HepG2 (cell line): Measurements from ENCODE around the gene TP73. TPM values are rescaled to one million over a fixed set of nuclear protein-coding genes. Genes with fewer than 3 reads are reported as not detected.

ENCODE experiments used
- ADNP ChIP-seq: sonication (generic); formaldehyde crosslinking; IDR thresholded peaks from 2 replicates; pipeline ENCODE4 v1.4.0; 2020; ENCODE audit warnings: missing genetic modification reagents
- ATF7 ChIP-seq, 2 experiments: fragments of 450-650 bp in 1 of 2; sonication (generic) in 1 of 2; formaldehyde crosslinking in 1 of 2; IDR thresholded peaks; 2 replicates each; pipeline versions ENCODE4 v1.4.0 to v1.6.1; 2016 to 2020; ENCODE audit warnings: antibody characterized with exemption in 1 of 2, mild to moderate bottlenecking in 1 of 2, missing genetic modification reagents in 1 of 2
- BORCS8-MEF2B ChIP-seq: sonication (generic); formaldehyde crosslinking; IDR thresholded peaks from 2 replicates; pipeline ENCODE4 v1.8.0; 2022; ENCODE audit warnings: mild to moderate bottlenecking, missing genetic modification reagents
- GZF1 ChIP-seq: sonication (generic); formaldehyde crosslinking; IDR thresholded peaks from 2 replicates; pipeline ENCODE4 v1.5.1; 2020; ENCODE audit warnings: mild to moderate bottlenecking, missing genetic modification reagents
- HOXD1 ChIP-seq: sonication (generic); formaldehyde crosslinking; IDR thresholded peaks from 2 replicates; pipeline ENCODE4 v1.5.0; 2020; ENCODE audit warnings: missing genetic modification reagents
- JUND ChIP-seq: sonication (generic); formaldehyde crosslinking; IDR thresholded peaks from 2 replicates; pipeline ENCODE4 v1.8.0; 2022; ENCODE audit warnings: mild to moderate bottlenecking, missing genetic modification reagents
- MATR3 ChIP-seq: sonication (generic); formaldehyde crosslinking; IDR thresholded peaks from 2 replicates; pipeline ENCODE4 v1.4.0; 2020; ENCODE audit warnings: missing genetic modification reagents
- MEF2D ChIP-seq: sonication (generic); formaldehyde crosslinking; IDR thresholded peaks from 2 replicates; pipeline ENCODE4 v1.5.1; 2020; ENCODE audit warnings: mild to moderate bottlenecking, missing genetic modification reagents
- SCMH1 ChIP-seq: sonication (generic); formaldehyde crosslinking; IDR thresholded peaks from 2 replicates; pipeline ENCODE4 v1.9.0; 2021; ENCODE audit warnings: missing genetic modification reagents, mild to moderate bottlenecking, borderline replicate concordance
- SMAD3 ChIP-seq: sonication (generic); formaldehyde crosslinking; IDR thresholded peaks from 2 replicates; pipeline ENCODE4 v1.4.0; 2020; ENCODE audit warnings: missing genetic modification reagents
- SRSF1 ChIP-seq: fragments of 200-400 bp; formaldehyde crosslinking; optimal IDR thresholded peaks from 2 replicates; pipeline ENCODE3; 2017; ENCODE audit warnings: mild to moderate bottlenecking, low read depth, low read length, moderate library complexity
- SRY ChIP-seq: sonication (generic); formaldehyde crosslinking; IDR thresholded peaks from 2 replicates; pipeline ENCODE4 v1.8.0; 2022; ENCODE audit warnings: mild to moderate bottlenecking, missing genetic modification reagents
- SUZ12 ChIP-seq: fragments of 150-350 bp; IDR thresholded peaks from 2 replicates; pipeline ENCODE4 v1.6.1; 2014; ENCODE audit warnings: low read depth, low read length
- ZFP36 ChIP-seq: fragments of 150-350 bp; IDR thresholded peaks from 2 replicates; pipeline ENCODE4 v1.6.1; 2018; ENCODE audit warnings: borderline replicate concordance, low read length, low read depth; ENCODE audit not compliant: partially characterized antibody
- ZIK1 ChIP-seq: sonication (generic); formaldehyde crosslinking; IDR thresholded peaks from 2 replicates; pipeline ENCODE4 v1.5.0; 2020; ENCODE audit warnings: mild to moderate bottlenecking, low read depth, missing genetic modification reagents, borderline replicate concordance
- ZNF225 ChIP-seq: sonication (generic); formaldehyde crosslinking; IDR thresholded peaks from 2 replicates; pipeline ENCODE4 v1.4.0; 2020; ENCODE audit warnings: mild to moderate bottlenecking, missing genetic modification reagents
- ZNF253 ChIP-seq: sonication (generic); formaldehyde crosslinking; IDR thresholded peaks from 2 replicates; pipeline ENCODE4 v1.8.0; 2022; ENCODE audit warnings: mild to moderate bottlenecking, missing genetic modification reagents, borderline replicate concordance
- ZNF343 ChIP-seq: sonication (generic); formaldehyde crosslinking; IDR thresholded peaks from 2 replicates; pipeline ENCODE4 v1.4.0; 2020; ENCODE audit warnings: mild to moderate bottlenecking, missing genetic modification reagents
- ZNF382 ChIP-seq: sonication (generic); formaldehyde crosslinking; IDR thresholded peaks from 2 replicates; pipeline ENCODE4 v1.5.0; 2020; ENCODE audit warnings: missing genetic modification reagents, mild to moderate bottlenecking, borderline replicate concordance
- ZNF430 ChIP-seq: sonication (generic); formaldehyde crosslinking; IDR thresholded peaks from 2 replicates; pipeline ENCODE4 v1.9.0; 2021; ENCODE audit warnings: mild to moderate bottlenecking, missing genetic modification reagents
- polyA plus RNA-seq, 8 experiments: library from polyadenylated mRNA; depleted of rRNA in 3 of 8; stranded (reverse) in 7 of 8; unstranded in 1 of 8; fragments of >200 nt; fragmentation: Illumina TruSeq in 4 of 8; extraction: Trizol in 4 of 8; gene quantifications; 2 replicates each; pipeline versions ENCODE4 v1.2.1 to v1.2.3, GENCODE V29; 2011 to 2016; ENCODE audit warnings: low read depth in 4 of 8, missing spikeins in 1 of 8, mixed read lengths in 1 of 8; ENCODE audit not compliant: insufficient read depth in 1 of 8
- total RNA-seq, 5 experiments: library from RNA; depleted of rRNA; stranded (reverse); fragments of >200 nt; fragmentation: Illumina TruSeq; extraction: Trizol; gene quantifications; 2 replicates each; pipeline ENCODE4 v1.2.3, GENCODE V29; 2016; ENCODE audit warnings: low read depth in 1 of 5
- TF ChIP-seq, protein P1 (sequence below): sonication (generic); formaldehyde crosslinking; conservative IDR thresholded peaks from 2 replicates; pipeline ENCODE4 v1.4.0; 2020; ENCODE audit warnings: mild to moderate bottlenecking, missing genetic modification reagents, moderate library complexity
- TF ChIP-seq, protein P2 (sequence below), 2 experiments: sonication (generic) in 1 of 2; formaldehyde crosslinking in 1 of 2; IDR thresholded peaks; 2 replicates each; pipeline versions ENCODE4 v1.4.0 to v1.6.1; 2016 to 2020; ENCODE audit warnings: borderline replicate concordance in 1 of 2, low read depth in 1 of 2, mild to moderate bottlenecking in 1 of 2, missing genetic modification reagents in 1 of 2

The TP73 gene
- total and polyA plus RNA-seq, 2 of the 13 experiments (the other 11 are each of a cell fraction or from before 2014, with no cell fraction given), result 0.49 to 1.1 TPM

DNA sequence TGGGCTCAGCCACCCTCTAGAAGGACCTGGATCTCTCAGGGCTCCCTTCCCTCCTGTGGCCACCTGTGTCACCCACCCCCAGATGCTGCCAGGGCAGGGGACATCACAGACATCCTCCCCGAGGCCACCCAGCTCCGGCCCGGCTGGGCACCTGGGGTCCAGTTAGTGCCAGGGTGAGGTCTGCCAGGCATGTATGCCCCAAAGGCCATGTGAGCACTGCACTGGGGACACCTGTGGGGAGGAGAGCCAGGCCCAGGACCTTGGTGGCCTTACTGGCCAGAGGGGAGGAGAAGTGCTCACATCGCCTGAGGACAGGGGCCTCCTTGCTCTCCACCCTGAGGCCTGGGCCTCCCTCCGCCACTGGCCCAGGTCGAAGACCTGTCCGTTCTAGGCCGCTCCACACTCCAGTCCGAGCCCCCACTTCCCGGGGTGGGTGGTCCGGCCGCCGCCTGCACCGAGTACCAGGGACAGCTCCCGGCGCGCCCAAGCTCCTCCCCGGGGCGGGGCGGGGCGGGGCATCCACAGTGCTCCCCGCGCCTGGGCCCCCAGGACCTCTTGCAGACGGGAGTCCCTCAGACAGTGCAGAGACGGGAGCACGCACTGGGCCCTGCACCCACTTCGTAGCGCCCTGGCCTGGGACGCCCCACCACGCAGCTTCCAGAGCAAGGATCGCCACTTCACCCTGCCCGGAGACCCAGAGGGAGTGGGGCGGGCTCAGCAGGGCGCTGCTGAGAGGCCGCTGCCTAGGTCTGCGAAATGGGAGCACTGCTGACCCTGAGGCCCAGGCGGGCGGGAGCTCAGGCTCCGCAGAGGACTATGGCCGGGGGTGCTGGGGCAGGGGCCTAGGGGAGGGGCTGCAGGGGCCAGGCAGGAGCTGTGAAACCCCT is 65.6 kb downstream of the TP73 start (continued):
- TF ChIP-seq, protein P1, sequence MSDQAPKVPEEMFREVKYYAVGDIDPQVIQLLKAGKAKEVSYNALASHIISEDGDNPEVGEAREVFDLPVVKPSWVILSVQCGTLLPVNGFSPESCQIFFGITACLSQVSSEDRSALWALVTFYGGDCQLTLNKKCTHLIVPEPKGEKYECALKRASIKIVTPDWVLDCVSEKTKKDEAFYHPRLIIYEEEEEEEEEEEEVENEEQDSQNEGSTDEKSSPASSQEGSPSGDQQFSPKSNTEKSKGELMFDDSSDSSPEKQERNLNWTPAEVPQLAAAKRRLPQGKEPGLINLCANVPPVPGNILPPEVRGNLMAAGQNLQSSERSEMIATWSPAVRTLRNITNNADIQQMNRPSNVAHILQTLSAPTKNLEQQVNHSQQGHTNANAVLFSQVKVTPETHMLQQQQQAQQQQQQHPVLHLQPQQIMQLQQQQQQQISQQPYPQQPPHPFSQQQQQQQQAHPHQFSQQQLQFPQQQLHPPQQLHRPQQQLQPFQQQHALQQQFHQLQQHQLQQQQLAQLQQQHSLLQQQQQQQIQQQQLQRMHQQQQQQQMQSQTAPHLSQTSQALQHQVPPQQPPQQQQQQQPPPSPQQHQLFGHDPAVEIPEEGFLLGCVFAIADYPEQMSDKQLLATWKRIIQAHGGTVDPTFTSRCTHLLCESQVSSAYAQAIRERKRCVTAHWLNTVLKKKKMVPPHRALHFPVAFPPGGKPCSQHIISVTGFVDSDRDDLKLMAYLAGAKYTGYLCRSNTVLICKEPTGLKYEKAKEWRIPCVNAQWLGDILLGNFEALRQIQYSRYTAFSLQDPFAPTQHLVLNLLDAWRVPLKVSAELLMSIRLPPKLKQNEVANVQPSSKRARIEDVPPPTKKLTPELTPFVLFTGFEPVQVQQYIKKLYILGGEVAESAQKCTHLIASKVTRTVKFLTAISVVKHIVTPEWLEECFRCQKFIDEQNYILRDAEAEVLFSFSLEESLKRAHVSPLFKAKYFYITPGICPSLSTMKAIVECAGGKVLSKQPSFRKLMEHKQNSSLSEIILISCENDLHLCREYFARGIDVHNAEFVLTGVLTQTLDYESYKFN (CRISPR knock-in tag), result no peak
- TF ChIP-seq ATF7 (IDR thresholded peaks at IDR 0.05), result no peak
- no peak for TF ChIP-seq ATF7 (CRISPR knock-in tag; IDR thresholded peaks at IDR 0.05)
- no peak for TF ChIP-seq ZIK1
- no peak for TF ChIP-seq MATR3 (CRISPR knock-in tag)
- peak; percentile 49 for TF ChIP-seq SRSF1
- TF ChIP-seq JUND (CRISPR knock-in tag), result peak; percentile 23; the same call in 1 of the 2 replicates
- TF ChIP-seq, protein P2, sequence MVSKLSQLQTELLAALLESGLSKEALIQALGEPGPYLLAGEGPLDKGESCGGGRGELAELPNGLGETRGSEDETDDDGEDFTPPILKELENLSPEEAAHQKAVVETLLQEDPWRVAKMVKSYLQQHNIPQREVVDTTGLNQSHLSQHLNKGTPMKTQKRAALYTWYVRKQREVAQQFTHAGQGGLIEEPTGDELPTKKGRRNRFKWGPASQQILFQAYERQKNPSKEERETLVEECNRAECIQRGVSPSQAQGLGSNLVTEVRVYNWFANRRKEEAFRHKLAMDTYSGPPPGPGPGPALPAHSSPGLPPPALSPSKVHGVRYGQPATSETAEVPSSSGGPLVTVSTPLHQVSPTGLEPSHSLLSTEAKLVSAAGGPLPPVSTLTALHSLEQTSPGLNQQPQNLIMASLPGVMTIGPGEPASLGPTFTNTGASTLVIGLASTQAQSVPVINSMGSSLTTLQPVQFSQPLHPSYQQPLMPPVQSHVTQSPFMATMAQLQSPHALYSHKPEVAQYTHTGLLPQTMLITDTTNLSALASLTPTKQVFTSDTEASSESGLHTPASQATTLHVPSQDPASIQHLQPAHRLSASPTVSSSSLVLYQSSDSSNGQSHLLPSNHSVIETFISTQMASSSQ (IDR thresholded peaks at IDR 0.05; ENCODE audit: low read depth), result no peak
- TF ChIP-seq, protein P2 (CRISPR knock-in tag; IDR thresholded peaks at IDR 0.05; ENCODE audit: borderline replicate concordance), result no peak
- TF ChIP-seq ZNF430, result no peak
- no peak for TF ChIP-seq ZNF343 (CRISPR knock-in tag)
- peak; percentile 58; the same call in 1 of the 2 replicates for TF ChIP-seq ZNF253
- TF ChIP-seq HOXD1 (CRISPR knock-in tag), result no peak
- TF ChIP-seq SRY (CRISPR knock-in tag), result no peak
- no peak for TF ChIP-seq SUZ12
- peak; percentile 72; the same call in 1 of the 2 replicates for TF ChIP-seq BORCS8-MEF2B (CRISPR knock-in tag)
- no peak for TF ChIP-seq GZF1 (CRISPR knock-in tag)
- no peak for TF ChIP-seq MEF2D (CRISPR knock-in tag)
- no peak for TF ChIP-seq ZNF225 (CRISPR knock-in tag)
- no peak for TF ChIP-seq ZNF382 (CRISPR knock-in tag)
- no peak for TF ChIP-seq ADNP (CRISPR knock-in tag)
- TF ChIP-seq ZFP36, result no peak
- no peak for TF ChIP-seq SMAD3 (CRISPR knock-in tag)
- TF ChIP-seq SCMH1 (CRISPR knock-in tag), result no peak
